HCT116 (cell line): Measurements from ENCODE around the gene HARS2. TPM values are rescaled to one million over a fixed set of nuclear protein-coding genes. Genes with fewer than 3 reads are reported as not detected.

Experiments used
- ATAC-seq: fragments of 200-7000 bp; cut with Tn5 transposase; 2 replicates; pipeline ENCODE4 v1.9.1; 2020; ENCODE audit warnings: mild to moderate bottlenecking, moderate library complexity
- BruUV-seq: library from RNA; stranded (reverse); fragments of 400-500 nt; replicated peaks from 2 replicates; lab custom pipeline; 2021; lab: Mats Ljungman, UMichigan
- CTCF ChIA-PET: fragments of 300-600 bp; sonication (Branson Sonifier 250); formaldehyde crosslinking; loops from one replicate; lab custom pipeline; 2021; ENCODE audit warnings: antibody characterized with exemption; lab: Charles Lee
- POLR2A ChIA-PET: fragments of 300-600, 350-600 bp; sonication (Branson Sonifier 250); formaldehyde crosslinking; loops from one replicate; lab custom pipeline; 2021; ENCODE audit warnings: antibody characterized with exemption; lab: Charles Lee
- RAD21 ChIA-PET, 2 experiments: fragments of 300-600 bp; sonication (Branson Sonifier 250); formaldehyde crosslinking; loops; one replicate each; lab custom pipeline; 2023; ENCODE audit warnings: low total read pairs in 2 of 2; ENCODE audit not compliant: uncharacterized antibody in 2 of 2, unreplicated experiment in 2 of 2, low non-redundant PET in 1 of 2; lab: Charles Lee
- DNase-seq: peaks from one replicate; pipeline ENCODE4 v3.0.0-alpha.2; 2010; ENCODE audit warnings: low read depth, low spot score
- H2AFZ ChIP-seq: fragments of 200-600 bp; shearing (Covaris generic), sonication (generic); 2 replicates; pipeline ENCODE4 v1.6.1; 2017; ENCODE audit warnings: low read depth, mixed run types, mixed read lengths, antibody characterized with exemption, low read length; ENCODE audit not compliant: poor library complexity, severe bottlenecking
- H3K27ac ChIP-seq: 2 replicates; pipeline ENCODE4 v1.5.1; 2012; ENCODE audit warnings: low read depth, low read length
- H3K27me3 ChIP-seq: fragments of 200-600 bp; sonication (generic); 2 replicates; pipeline ENCODE4 v1.6.1; 2016; ENCODE audit warnings: mixed run types, low read length, mixed read lengths; ENCODE audit not compliant: insufficient read depth
- H3K36me3 ChIP-seq, 2 experiments: fragments of 200-500 bp in 1 of 2; fragments of 200-600 bp in 1 of 2; sonication (Bioruptor generic) in 1 of 2; sonication (generic) in 1 of 2; 2 replicates each; pipeline versions ENCODE4 v1.5.1 to v1.6.1; 2014 to 2016; ENCODE audit warnings: low read length in 2 of 2, inconsistent platforms in 1 of 2, mixed read lengths in 1 of 2, mixed run types in 1 of 2; ENCODE audit not compliant: insufficient read depth in 2 of 2, control insufficient read depth in 1 of 2
- H3K4me1 ChIP-seq, 2 experiments: fragments of 200-600 bp in 1 of 2; sonication (generic) in 1 of 2; 2 replicates each; pipeline versions ENCODE4 v1.5.1 to v1.6.1; 2012 to 2017; ENCODE audit warnings: low read length in 2 of 2, inconsistent platforms in 1 of 2, mild to moderate bottlenecking in 1 of 2, mixed read lengths in 1 of 2, mixed run types in 1 of 2, moderate library complexity in 1 of 2; ENCODE audit not compliant: insufficient read depth in 2 of 2, control insufficient read depth in 1 of 2
- H3K4me2 ChIP-seq: fragments of 200-600 bp; sonication (generic); 2 replicates; pipeline ENCODE4 v1.6.1; 2017; ENCODE audit warnings: mixed run types, low read length, mixed read lengths
- H3K4me3 ChIP-seq, 2 experiments: fragments of 200-600 bp in 1 of 2; sonication (generic) in 1 of 2; replicated peaks in 1 of 2; 2 replicates each; pipeline ENCODE4 v1.5.1; 2011 to 2016; ENCODE audit warnings: low read length in 2 of 2, control low read depth in 1 of 2, low read depth in 1 of 2, mild to moderate bottlenecking in 1 of 2, mixed read lengths in 1 of 2, mixed run types in 1 of 2
- H3K79me2 ChIP-seq: fragments of 200-600 bp; sonication (generic); 2 replicates; pipeline ENCODE4 v1.6.1; 2017; ENCODE audit warnings: mild to moderate bottlenecking, mixed run types, low read length, moderate library complexity, mixed read lengths; ENCODE audit not compliant: insufficient read depth
- H3K9ac ChIP-seq: fragments of 200-600 bp; sonication (generic); 2 replicates; pipeline ENCODE4 v1.6.1; 2016; ENCODE audit warnings: low read length, mixed read lengths
- H3K9me2 ChIP-seq: fragments of 200-600 bp; sonication (generic), shearing (Covaris generic); 2 replicates; pipeline ENCODE4 v1.6.1; 2017; ENCODE audit warnings: mixed run types, mild to moderate bottlenecking, moderate library complexity; ENCODE audit not compliant: insufficient read depth
- H3K9me3 ChIP-seq, 2 experiments: fragments of 200-500 bp in 1 of 2; fragments of 200-600 bp in 1 of 2; sonication (Bioruptor generic) in 1 of 2; sonication (generic) in 1 of 2; 2 replicates each; pipeline ENCODE4 v1.6.1; 2014 to 2017; ENCODE audit warnings: low read length in 2 of 2, mixed read lengths in 2 of 2, inconsistent platforms in 1 of 2, low read depth in 1 of 2, mild to moderate bottlenecking in 1 of 2, mixed run types in 1 of 2, moderate library complexity in 1 of 2; ENCODE audit not compliant: control insufficient read depth in 1 of 2, insufficient read depth in 1 of 2
- H4K20me1 ChIP-seq: fragments of 200-600 bp; sonication (generic), shearing (Covaris generic); 2 replicates; pipeline ENCODE4 v1.6.1; 2017; ENCODE audit warnings: mixed run types, mild to moderate bottlenecking, moderate library complexity; ENCODE audit not compliant: insufficient read depth
- EGR1 ChIP-seq: IDR thresholded peaks from 2 replicates; pipeline ENCODE4 v1.6.1; 2012; ENCODE audit warnings: low read depth
- ELF1 ChIP-seq: IDR thresholded peaks from 2 replicates; pipeline ENCODE4 v1.6.1; 2012; ENCODE audit warnings: low read depth, borderline replicate concordance
- EZH2 ChIP-seq: fragments of 200-600 bp; sonication (generic); IDR thresholded peaks from 2 replicates; pipeline ENCODE4 v1.6.1; 2017; ENCODE audit warnings: antibody characterized with exemption, mixed run types
- EZH2phosphoT487 ChIP-seq: fragments of 200-600 bp; IDR thresholded peaks from 2 replicates; pipeline ENCODE4 v1.6.1; 2018; ENCODE audit warnings: antibody characterized with exemption, borderline replicate concordance
- FOSL1 ChIP-seq: IDR thresholded peaks from 2 replicates; pipeline ENCODE4 v1.6.1; 2012; ENCODE audit warnings: low read depth
- MAX ChIP-seq: IDR thresholded peaks from 2 replicates; pipeline ENCODE4 v1.6.1; 2012
- POLR2AphosphoS5 ChIP-seq: IDR thresholded peaks from 2 replicates; pipeline ENCODE4 v1.6.1; 2011; ENCODE audit warnings: mild to moderate bottlenecking, low read depth, low read length, moderate library complexity
- RAD21 ChIP-seq: IDR thresholded peaks from 2 replicates; pipeline ENCODE4 v1.6.1; 2012; ENCODE audit warnings: low read depth, mild to moderate bottlenecking
- REST ChIP-seq: IDR thresholded peaks from 2 replicates; pipeline ENCODE4 v1.6.1; 2012; ENCODE audit warnings: low read depth
- SP1 ChIP-seq: IDR thresholded peaks from 2 replicates; pipeline ENCODE4 v1.6.1; 2012; ENCODE audit warnings: low read depth
- SRF ChIP-seq: IDR thresholded peaks from 2 replicates; pipeline ENCODE4 v1.6.1; 2012; ENCODE audit warnings: low read depth
- TCF7L2 ChIP-seq: IDR thresholded peaks from 2 replicates; pipeline ENCODE4 v1.7.0; 2011; ENCODE audit warnings: borderline replicate concordance, inconsistent platforms; ENCODE audit not compliant: insufficient read depth, insufficient read length; ENCODE audit errors: extremely low read depth
- YY1 ChIP-seq: IDR thresholded peaks from 2 replicates; pipeline ENCODE4 v1.6.1; 2011; ENCODE audit warnings: low read length, low read depth, moderate library complexity, mild to moderate bottlenecking; ENCODE audit not compliant: insufficient replicate concordance; ENCODE audit errors: extremely low read depth
- intact Hi-C: fragments of 100-400 bp; cut with micrococcal nuclease; formaldehyde crosslinking; loops from 2 replicates; pipeline ENCODE4 v1.10.0; 2022
- total RNA-seq: library from RNA; stranded (reverse); gene quantifications from one replicate; pipeline ENCODE4 v1.2.1, GENCODE V29; 2021; ENCODE audit not compliant: unreplicated experiment
- TF ChIP-seq, protein P1 (sequence below): IDR thresholded peaks from 2 replicates; pipeline ENCODE4 v1.6.1; 2012

Gene HARS2
- total RNA-seq, 1 experiment from 2014 or later = 38.8 TPM

- H2AFZ ChIP-seq = peak overlapping the region; percentile 77
- no peaks in the 10 kb centered on the region for H3K79me2 ChIP-seq
- H3K36me3 ChIP-seq = peaks cover 0 to 8% of the 10 kb centered on the region in 2 experiments; a peak in 1 of 4 replicates
- BruUV-seq = no TSS peak
- RAD21 ChIA-PET = interaction anchor here in 1 of 2 experiments (0.6 kb wide), 1 partner anchor 352 kb away, joined by 3 read pairs; the partner anchor contains the start of gene SLC4A9
- H4K20me1 ChIP-seq = no peaks in the 10 kb centered on the region
- peak overlapping the region; percentile 57; the same call in 1 of the 2 replicates for H3K9ac ChIP-seq
- TF ChIP-seq POLR2AphosphoS5 = no peak
- TF ChIP-seq EZH2phosphoT487 = no peak
- TF ChIP-seq SP1 = no peak
- no peak for TF ChIP-seq SRF
- TF ChIP-seq YY1 = no peak
- CTCF ChIA-PET = interaction anchor here (1.1 to 1.9 kb wide), 4 partner anchors 8 to 353 kb away, joined by 4 to 10 read pairs (median 6); partner anchors contain the start of gene ZMAT2
- peak overlapping the region; percentile 11 to 51 for H3K4me3 ChIP-seq
- no peaks in the 10 kb centered on the region for H3K9me3 ChIP-seq
- no peaks in the 10 kb centered on the region for H3K9me2 ChIP-seq
- peaks cover 14 to 38% of the 10 kb centered on the region in 2 experiments for H3K4me1 ChIP-seq
- POLR2A ChIA-PET = interaction anchor here (0.8 to 2.1 kb wide), 5 partner anchors 7 to 21 kb away, joined by 3 to 13 read pairs (median 9); partner anchors contain the start of genes HARS1, HARS2 and ZMAT2
- H3K4me2 ChIP-seq = peak overlapping the region; percentile 78
- no peak for DNase-seq
- peak overlapping the region; percentile 63; the same call in 1 of the 2 replicates for H3K27ac ChIP-seq
- intact Hi-C loops = loop anchor here (5.0 kb wide), 1 partner anchor 154 kb away; the partner anchor contains the start of gene SRA1
- ATAC-seq = no peak
- no peaks in the 10 kb centered on the region for H3K27me3 ChIP-seq
Observed at GRCh38 chr5:140711794-140712193, 20.5 kb downstream of the HARS2 start.

DNA sequence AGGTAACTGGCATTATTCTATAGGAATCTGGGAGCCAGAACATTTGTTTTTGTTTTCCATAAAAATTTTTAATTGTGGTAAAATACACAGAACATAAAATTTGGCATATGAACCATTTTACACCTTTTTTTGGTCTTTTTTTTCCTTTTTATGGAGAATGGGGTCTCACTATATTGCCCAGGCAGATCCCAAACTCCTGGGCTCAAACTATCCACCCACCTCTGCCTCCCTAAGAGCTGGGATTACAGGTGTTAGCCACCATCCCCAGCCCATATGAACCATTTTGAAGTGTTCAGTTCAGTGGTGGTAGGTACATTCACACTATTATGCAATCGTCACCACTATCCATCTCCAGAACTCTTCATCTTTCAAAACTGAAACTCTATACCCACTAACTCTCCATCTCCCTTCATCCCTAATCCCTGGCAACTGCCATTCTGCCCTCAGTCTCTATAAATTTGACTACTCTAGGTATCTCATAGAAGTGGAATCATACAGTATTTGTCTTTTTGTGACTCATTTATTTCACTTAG lies 22.4 kb downstream of the HARS2 start:
- Histone ChIP-seq H3K9me3 (no peaks in the 10 kb centered on the region), H3K9me2 (no peaks in the 10 kb centered on the region), H3K4me3 (no peak overlapping the region), H4K20me1 (no peaks in the 10 kb centered on the region), H3K9ac (no peak overlapping the region), H2AFZ (no peak overlapping the region), H3K4me2 (no peak overlapping the region), H3K27me3 (no peaks in the 10 kb centered on the region), H3K79me2 (no peaks in the 10 kb centered on the region), H3K36me3 (no peaks in the 10 kb centered on the region), H3K27ac (no peak overlapping the region), H3K4me1 (peaks cover 23 to 44% of the 10 kb centered on the region in 2 experiments)
- ChIA-PET RAD21 (no interaction called here), CTCF (no interaction called here), POLR2A (no interaction called here)
- BruUV-seq = no TSS peak
- no peak for DNase-seq
- no peak for ATAC-seq
- intact Hi-C loops = loop anchor here (5.0 kb wide), 1 partner anchor 156 kb away; the partner anchor contains the start of gene SRA1
- TF ChIP-seq FOSL1 (no peak), EZH2 (no peak), EGR1 (no peak), TCF7L2 (no peak), MAX (no peak), POLR2AphosphoS5 (no peak), SRF (no peak), RAD21 (no peak), REST (no peak), ELF1 (no peak), YY1 (no peak)
- TF ChIP-seq, protein P1, sequence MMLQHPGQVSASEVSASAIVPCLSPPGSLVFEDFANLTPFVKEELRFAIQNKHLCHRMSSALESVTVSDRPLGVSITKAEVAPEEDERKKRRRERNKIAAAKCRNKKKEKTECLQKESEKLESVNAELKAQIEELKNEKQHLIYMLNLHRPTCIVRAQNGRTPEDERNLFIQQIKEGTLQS = no peak
